ENCODE results near the gene FUT3. TPM values are rescaled to one million over a fixed set of nuclear protein-coding genes. Genes with fewer than 3 reads are reported as not detected.

The FUT3 gene
- total RNA-seq, 1 donor from 2014 or later = not detected

DNA sequence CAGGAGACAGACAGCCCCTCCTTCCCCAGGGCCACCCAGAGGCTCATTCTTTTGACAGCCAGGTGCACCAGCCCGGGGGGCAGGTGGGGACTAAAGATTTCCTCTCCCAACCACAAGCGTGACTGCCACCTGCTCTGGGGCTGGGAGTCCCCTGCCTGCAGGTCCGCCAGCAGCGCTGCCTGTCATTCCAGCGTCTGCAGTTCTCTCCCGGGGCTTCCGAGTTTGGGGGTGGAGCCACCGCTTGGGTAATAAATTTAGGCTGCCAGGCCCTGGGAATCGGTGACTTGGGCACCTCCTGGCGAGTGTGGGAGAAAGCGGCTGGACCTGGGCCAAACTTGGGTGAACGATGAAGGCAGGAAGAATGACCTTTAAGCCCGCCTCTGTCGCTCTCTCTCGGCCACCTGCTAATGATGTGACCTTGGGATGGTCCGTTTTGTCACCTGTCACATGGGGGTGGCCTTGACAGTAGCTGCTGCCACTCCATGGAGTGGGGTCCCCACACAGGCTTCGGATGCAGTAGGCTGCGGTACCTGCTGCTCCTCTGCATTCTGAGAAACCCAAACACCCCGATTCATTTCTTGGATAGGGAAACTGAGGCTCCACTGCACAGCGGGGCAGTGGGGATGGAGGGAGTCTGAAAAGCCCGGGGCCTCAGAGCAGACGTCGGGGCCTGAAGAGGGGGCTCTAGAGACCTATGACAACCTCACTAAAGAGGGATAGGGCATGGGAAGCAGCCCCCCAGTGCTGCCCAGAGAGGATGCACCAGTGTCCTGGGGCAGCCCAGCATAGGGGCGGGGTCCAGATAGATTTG is 24.5 kb downstream of the FUT3 start:
- H3K4me1 ChIP-seq = peaks cover 0 to 5% of the 10 kb centered on the region in 2 donors
- H3K4me3 ChIP-seq = no peak overlapping the region
- intact Hi-C loops (cut with DNase I) = no loop called here
- no peak for DNase-seq (ENCODE audit: low spot score in 2 of 2)
- no peaks in the 10 kb centered on the region for H3K36me3 ChIP-seq
- H3K9me3 ChIP-seq = no peaks in the 10 kb centered on the region
- no peak overlapping the region for H3K27ac ChIP-seq
- peaks cover 10% of the 10 kb centered on the region for H3K27me3 ChIP-seq
- TF ChIP-seq, protein P1, sequence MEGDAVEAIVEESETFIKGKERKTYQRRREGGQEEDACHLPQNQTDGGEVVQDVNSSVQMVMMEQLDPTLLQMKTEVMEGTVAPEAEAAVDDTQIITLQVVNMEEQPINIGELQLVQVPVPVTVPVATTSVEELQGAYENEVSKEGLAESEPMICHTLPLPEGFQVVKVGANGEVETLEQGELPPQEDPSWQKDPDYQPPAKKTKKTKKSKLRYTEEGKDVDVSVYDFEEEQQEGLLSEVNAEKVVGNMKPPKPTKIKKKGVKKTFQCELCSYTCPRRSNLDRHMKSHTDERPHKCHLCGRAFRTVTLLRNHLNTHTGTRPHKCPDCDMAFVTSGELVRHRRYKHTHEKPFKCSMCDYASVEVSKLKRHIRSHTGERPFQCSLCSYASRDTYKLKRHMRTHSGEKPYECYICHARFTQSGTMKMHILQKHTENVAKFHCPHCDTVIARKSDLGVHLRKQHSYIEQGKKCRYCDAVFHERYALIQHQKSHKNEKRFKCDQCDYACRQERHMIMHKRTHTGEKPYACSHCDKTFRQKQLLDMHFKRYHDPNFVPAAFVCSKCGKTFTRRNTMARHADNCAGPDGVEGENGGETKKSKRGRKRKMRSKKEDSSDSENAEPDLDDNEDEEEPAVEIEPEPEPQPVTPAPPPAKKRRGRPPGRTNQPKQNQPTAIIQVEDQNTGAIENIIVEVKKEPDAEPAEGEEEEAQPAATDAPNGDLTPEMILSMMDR (IDR thresholded peaks at IDR 0.05) = no peak

DNA sequence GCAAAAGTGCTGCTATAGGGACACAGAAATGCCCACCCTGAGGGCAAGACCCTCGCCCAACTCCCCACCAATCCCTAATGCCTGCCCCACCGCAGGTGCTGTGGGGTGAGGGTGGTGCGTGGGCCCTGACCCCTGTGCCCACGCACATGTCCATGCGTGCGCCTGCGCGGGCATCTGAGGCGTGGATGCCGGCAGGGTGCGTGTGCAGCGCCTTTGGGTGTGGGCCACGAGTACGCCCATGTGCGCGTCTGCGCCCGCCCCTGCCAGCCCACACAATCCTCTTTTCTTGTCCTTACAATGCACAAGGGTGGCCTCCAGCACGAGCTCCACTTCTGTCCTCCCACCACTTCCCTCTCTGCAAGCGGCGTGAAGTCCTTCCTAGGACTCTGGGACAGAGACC is 26.1 kb downstream of the FUT3 start:
- Histone ChIP-seq H3K27ac (no peak overlapping the region), H3K4me1 (peaks cover 0 to 5% of the 10 kb centered on the region in 2 donors), H3K27me3 (peaks cover 14% of the 10 kb centered on the region), H3K4me3 (no peak overlapping the region), H3K9me3 (no peaks in the 10 kb centered on the region), H3K36me3 (no peaks in the 10 kb centered on the region)
- intact Hi-C loops (cut with DNase I) = no loop called here
- TF ChIP-seq, protein P1 (IDR thresholded peaks at IDR 0.05) = no peak
- no peak for DNase-seq (ENCODE audit: low spot score in 2 of 2)

DNA sequence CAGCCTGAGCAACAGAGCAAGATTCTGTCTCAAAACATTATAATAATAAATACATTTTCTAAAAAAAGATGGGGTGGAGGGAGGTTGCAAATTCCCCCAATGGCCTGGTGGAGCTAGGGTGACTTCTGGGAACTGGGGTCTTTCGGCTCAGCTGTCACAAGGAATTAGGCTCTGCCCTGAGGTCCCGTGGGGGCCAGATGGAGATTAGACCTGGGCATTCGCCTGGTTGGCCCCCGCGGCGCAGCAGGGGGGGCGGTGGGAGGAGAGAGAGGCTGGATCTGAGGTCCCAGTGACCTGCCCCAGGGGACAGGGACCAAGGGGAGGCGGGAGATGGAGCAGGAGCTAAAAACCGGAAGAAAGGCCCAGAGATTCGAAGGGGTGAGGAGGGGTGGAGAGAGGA is 26.5 kb downstream of the FUT3 start:
- DNase-seq (ENCODE audit: low spot score in 2 of 2) = no peak
- Histone ChIP-seq H3K36me3 (no peaks in the 10 kb centered on the region), H3K4me3 (no peak overlapping the region), H3K4me1 (peaks cover 0 to 5% of the 10 kb centered on the region in 2 donors), H3K27ac (no peak overlapping the region), H3K9me3 (no peaks in the 10 kb centered on the region), H3K27me3 (peaks cover 10% of the 10 kb centered on the region)
- TF ChIP-seq, protein P1 (IDR thresholded peaks at IDR 0.05) = no peak
- intact Hi-C loops (cut with DNase I) = no loop called here

DNA sequence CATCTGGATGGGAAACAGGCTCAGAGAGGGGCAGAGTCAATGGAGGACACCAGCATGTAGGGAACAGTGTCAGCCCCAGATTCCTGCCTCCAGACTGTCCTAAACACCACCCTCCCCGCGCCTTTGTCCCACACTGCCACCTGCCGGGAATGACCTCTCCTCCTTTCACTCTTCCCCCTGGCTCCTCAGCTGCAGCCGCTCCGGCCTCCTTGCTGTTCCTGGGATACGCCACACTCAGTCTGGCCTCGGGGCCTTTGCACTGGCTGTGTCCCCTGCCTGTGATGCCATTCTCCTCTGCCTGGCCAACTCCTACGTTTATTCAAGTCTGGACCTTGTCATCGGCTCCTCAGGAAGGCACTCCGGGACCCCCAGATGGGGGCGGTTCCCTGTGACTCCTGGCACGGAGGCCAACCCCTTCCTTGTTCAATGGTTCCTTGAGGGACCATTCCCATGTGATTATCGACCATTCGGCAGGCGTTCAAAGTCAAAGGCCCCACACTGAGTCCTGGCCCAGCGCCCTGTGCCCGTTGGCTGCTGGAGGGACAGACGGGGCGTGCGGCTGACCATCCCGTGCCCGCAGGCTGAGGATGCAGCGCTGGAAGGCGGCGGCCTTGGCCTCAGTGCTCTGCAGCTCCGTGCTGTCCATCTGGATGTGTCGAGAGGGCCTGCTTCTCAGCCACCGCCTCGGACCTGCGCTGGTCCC is 27.5 kb downstream of the FUT3 start:
- Histone ChIP-seq H3K36me3 (no peaks in the 10 kb centered on the region), H3K9me3 (no peaks in the 10 kb centered on the region), H3K4me1 (no peaks in the 10 kb centered on the region), H3K27ac (no peak overlapping the region), H3K27me3 (peaks cover 4% of the 10 kb centered on the region), H3K4me3 (no peak overlapping the region)
- DNase-seq (ENCODE audit: low spot score in 2 of 2) = no peak
- intact Hi-C loops (cut with DNase I) = no loop called here
- TF ChIP-seq, protein P1 (IDR thresholded peaks at IDR 0.05) = no peak

DNA sequence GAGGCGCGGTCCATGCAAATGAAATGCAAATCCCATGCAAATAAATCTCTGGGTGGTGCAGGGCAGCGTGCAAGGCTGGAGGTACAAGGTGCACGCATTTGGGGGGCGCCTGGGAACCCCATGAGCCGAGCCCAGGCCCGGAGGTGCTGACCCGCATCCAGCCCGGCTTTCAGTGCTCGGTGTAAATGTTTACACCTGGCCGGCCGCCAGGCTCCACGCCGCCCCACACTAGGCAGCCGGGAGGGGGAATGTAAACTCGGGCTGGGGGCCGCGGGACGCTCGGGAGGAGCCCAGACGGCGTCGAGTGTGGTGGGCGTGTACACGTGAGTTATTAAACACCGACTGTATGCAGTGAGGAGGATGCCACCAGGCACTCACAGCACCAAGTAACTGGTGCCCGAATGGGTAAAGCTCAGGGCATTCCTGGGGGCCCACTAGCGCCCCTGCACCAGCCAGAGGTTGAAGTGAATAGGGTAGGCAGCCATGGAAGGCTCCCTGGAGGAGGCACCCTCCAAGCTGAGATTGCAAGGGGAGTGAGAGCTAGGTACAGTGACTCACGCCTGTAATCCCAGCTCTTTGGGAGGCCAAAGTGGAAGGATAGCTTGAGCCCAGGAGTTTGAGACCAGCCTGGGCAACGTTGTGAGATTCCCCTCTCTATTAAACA is 28.9 kb downstream of the FUT3 start:
- DNase-seq (ENCODE audit: low spot score in 2 of 2) = no peak
- no peaks in the 10 kb centered on the region for H3K36me3 ChIP-seq
- H3K4me1 ChIP-seq = no peaks in the 10 kb centered on the region
- H3K27me3 ChIP-seq = peaks cover 4% of the 10 kb centered on the region
- no peak overlapping the region for H3K27ac ChIP-seq
- intact Hi-C loops (cut with DNase I) = no loop called here
- TF ChIP-seq, protein P1 (IDR thresholded peaks at IDR 0.05) = no peak
- no peak overlapping the region for H3K4me3 ChIP-seq
- H3K9me3 ChIP-seq = no peaks in the 10 kb centered on the region

Measured in ascending aorta (tissue), 2 donors.